ENCODE data around the gene SYDE1.

Gene SYDE1

GRCh38 chr19:15155296-15155695, 48.1 kb downstream of the SYDE1 start:
- TF ChIP-seq CTCF (conservative IDR thresholded peaks at IDR 0.05; ENCODE audit: low read length): no peak
- no peak for TF ChIP-seq EZH2phosphoT487 (IDR thresholded peaks at IDR 0.05; ENCODE audit: borderline replicate concordance)
- Histone ChIP-seq H3K79me2 (ENCODE audit: insufficient read depth, low read length) (no peaks in the 10 kb centered on the region), H3K27me3 (ENCODE audit: insufficient read depth, low read length, poor library complexity, severe bottlenecking) (no peaks in the 10 kb centered on the region), H3K4me1 (ENCODE audit: insufficient read depth, low read length, poor library complexity, severe bottlenecking) (no peaks in the 10 kb centered on the region), H3K9ac (ENCODE audit: low read depth, low read length, poor library complexity, severe bottlenecking) (no peak overlapping the region), H3F3A (ENCODE audit: low read depth) (no peaks in the 10 kb centered on the region), H2AFZ (ENCODE audit: low read length) (no peak overlapping the region), H3K36me3 (ENCODE audit: insufficient read depth, low read length) (no peaks in the 10 kb centered on the region), H4K20me1 (ENCODE audit: insufficient read depth, low read length, poor library complexity, severe bottlenecking) (no peaks in the 10 kb centered on the region), H3K9me3 (ENCODE audit: insufficient read depth, low read depth, low read length) (no peaks in the 10 kb centered on the region), H3K9me2 (replicated peaks; ENCODE audit: low read depth, low read length) (no peaks in the 10 kb centered on the region), H3K4me2 (ENCODE audit: low read depth, low read length, poor library complexity, severe bottlenecking) (no peak overlapping the region), H3K4me3 (ENCODE audit: low read length, poor library complexity, severe bottlenecking) (no peak overlapping the region)

GRCh38 chr19:15156391-15156790, 49.2 kb downstream of the SYDE1 start:
- no peaks in the 10 kb centered on the region for H3F3A ChIP-seq (ENCODE audit: low read depth)
- H3K4me1 ChIP-seq (ENCODE audit: insufficient read depth, low read length, poor library complexity, severe bottlenecking): no peaks in the 10 kb centered on the region
- H2AFZ ChIP-seq (ENCODE audit: low read length): no peak overlapping the region
- no peaks in the 10 kb centered on the region for H3K79me2 ChIP-seq (ENCODE audit: insufficient read depth, low read length)
- H3K36me3 ChIP-seq (ENCODE audit: insufficient read depth, low read length): no peaks in the 10 kb centered on the region
- H3K27me3 ChIP-seq (ENCODE audit: insufficient read depth, low read length, poor library complexity, severe bottlenecking): no peaks in the 10 kb centered on the region
- H4K20me1 ChIP-seq (ENCODE audit: insufficient read depth, low read length, poor library complexity, severe bottlenecking): no peaks in the 10 kb centered on the region
- H3K9ac ChIP-seq (ENCODE audit: low read depth, low read length, poor library complexity, severe bottlenecking): no peak overlapping the region
- no peak overlapping the region for H3K4me3 ChIP-seq (ENCODE audit: low read length, poor library complexity, severe bottlenecking)
- TF ChIP-seq EZH2phosphoT487 (IDR thresholded peaks at IDR 0.05; ENCODE audit: borderline replicate concordance): no peak
- no peak for TF ChIP-seq CTCF (conservative IDR thresholded peaks at IDR 0.05; ENCODE audit: low read length)
- H3K9me2 ChIP-seq (replicated peaks; ENCODE audit: low read depth, low read length): no peaks in the 10 kb centered on the region
- H3K9me3 ChIP-seq (ENCODE audit: insufficient read depth, low read depth, low read length): no peaks in the 10 kb centered on the region
- H3K4me2 ChIP-seq (ENCODE audit: low read depth, low read length, poor library complexity, severe bottlenecking): no peak overlapping the region

GRCh38 chr19:15159251-15159650, 52.0 kb downstream of the SYDE1 start:
- Histone ChIP-seq H3K4me2 (ENCODE audit: low read depth, low read length, poor library complexity, severe bottlenecking) (no peak overlapping the region), H4K20me1 (ENCODE audit: insufficient read depth, low read length, poor library complexity, severe bottlenecking) (no peaks in the 10 kb centered on the region), H2AFZ (ENCODE audit: low read length) (no peak overlapping the region), H3K27me3 (ENCODE audit: insufficient read depth, low read length, poor library complexity, severe bottlenecking) (no peaks in the 10 kb centered on the region), H3K9me3 (ENCODE audit: insufficient read depth, low read depth, low read length) (no peaks in the 10 kb centered on the region), H3K9ac (ENCODE audit: low read depth, low read length, poor library complexity, severe bottlenecking) (no peak overlapping the region), H3K9me2 (replicated peaks; ENCODE audit: low read depth, low read length) (no peaks in the 10 kb centered on the region), H3K4me3 (ENCODE audit: low read length, poor library complexity, severe bottlenecking) (no peak overlapping the region), H3K79me2 (ENCODE audit: insufficient read depth, low read length) (no peaks in the 10 kb centered on the region), H3K4me1 (ENCODE audit: insufficient read depth, low read length, poor library complexity, severe bottlenecking) (no peaks in the 10 kb centered on the region), H3F3A (ENCODE audit: low read depth) (no peaks in the 10 kb centered on the region), H3K36me3 (ENCODE audit: insufficient read depth, low read length) (no peaks in the 10 kb centered on the region)
- no peak for TF ChIP-seq EZH2phosphoT487 (IDR thresholded peaks at IDR 0.05; ENCODE audit: borderline replicate concordance)
- no peak for TF ChIP-seq CTCF (conservative IDR thresholded peaks at IDR 0.05; ENCODE audit: low read length)

Data from Loucy (cell line).